ENCODE results near the gene XXYLT1. TPM values are rescaled to one million over a fixed set of nuclear protein-coding genes. Genes with fewer than 3 reads are reported as not detected.
A peak's percentile ranks its signal among the peaks of the same experiment; 100 is the strongest.

The XXYLT1 gene
- total and polyA plus RNA-seq, 9 of the 15 experiments (the other 6 are each of a cell fraction or from before 2014, with no cell fraction given), result 1.9 to 18.9 (median 15.0) TPM

DNA sequence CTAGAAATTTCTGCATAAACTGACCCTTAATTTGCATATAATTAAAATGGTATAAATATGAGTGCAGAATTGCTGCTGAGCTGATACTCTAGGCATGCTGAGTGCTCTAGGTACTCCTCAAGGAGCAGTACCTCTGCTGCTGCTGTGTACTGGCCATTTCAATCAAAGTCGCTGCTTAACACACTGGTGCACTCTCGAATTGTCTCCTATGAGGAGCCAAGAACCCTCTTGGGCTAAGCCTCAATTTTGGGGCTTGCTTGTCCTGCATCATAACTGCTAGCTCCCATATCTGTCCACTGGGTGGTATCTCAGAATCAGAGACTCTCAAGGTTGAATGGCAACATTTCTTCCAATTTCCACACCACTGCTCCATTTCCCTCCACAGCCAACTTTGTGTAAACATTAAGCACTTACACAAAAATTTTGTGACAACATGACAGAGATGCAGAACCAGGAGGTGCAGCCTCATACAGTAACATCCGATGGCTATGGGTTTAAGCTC is 82.5 kb downstream of the XXYLT1 start:
- ChIA-PET POLR2A (interaction anchor here (0.6 to 4.1 kb wide), 5 partner anchors 10 to 82 kb away, joined by 3 to 20 read pairs (median 4); no protein-coding TSS in a partner anchor), CTCF (ENCODE audit: low intra/inter-chr PET ratio) (no interaction called here)
- DNase-seq (ENCODE audit: extremely low read depth in 1 of 4, low spot score in 3 of 4) (peak in 1 of 4 experiments; percentile 38), ATAC-seq (peak; percentile 66), FAIRE-seq (peak; percentile 63)
- BruUV-seq (replicated peaks), result no TSS peak
- Histone ChIP-seq H3K36me3 (ENCODE audit: control insufficient read depth, insufficient read depth, low read length) (no peaks in the 10 kb centered on the region), H4K20me1 (replicated peaks; ENCODE audit: control insufficient read depth, insufficient read depth, low read length) (no peaks in the 10 kb centered on the region), H3K9me3 (replicated peaks; ENCODE audit: control insufficient read depth, insufficient read depth, low read depth, low read length) (peaks cover 6% of the 10 kb centered on the region), H3K27ac (ENCODE audit: extremely low read depth, low read depth, low read length) (no peak overlapping the region), H3K9ac (ENCODE audit: insufficient read depth in 1 of 2, low read depth in 2 of 2, low read length in 2 of 2) (no peak overlapping the region), H3K9me1 (ENCODE audit: control insufficient read depth, insufficient read depth, low read length) (no peaks in the 10 kb centered on the region), H3K27me3 (ENCODE audit: control insufficient read depth in 2 of 2, insufficient read depth in 2 of 2, low read length in 2 of 2) (no peaks in the 10 kb centered on the region), H3K4me3 (no peak overlapping the region), H3K4me1 (replicated peaks in 1 of 2; ENCODE audit: control insufficient read depth in 2 of 2, insufficient read depth in 2 of 2, low read length in 2 of 2) (peaks cover 8 to 28% of the 10 kb centered on the region in 2 experiments; a peak in 4 of 5 replicates), H3K79me2 (ENCODE audit: control insufficient read depth, insufficient read depth, low read length) (peaks cover 25% of the 10 kb centered on the region), H3K4me2 (ENCODE audit: insufficient read depth, low read length) (no peak overlapping the region; the same call in 1 of the 2 replicates), H2AFZ (ENCODE audit: low read depth, low read length) (no peak overlapping the region)
- in situ Hi-C loops (cut with MboI), result no loop called here
- intact Hi-C loops (cut with micrococcal nuclease), result loop anchor here (5.0 to 10.0 kb wide), 2 partner anchors 74 kb away; no protein-coding TSS in a partner anchor
- WGBS (ENCODE audit: insufficient coverage, low coverage, missing lambda C conversion rate), result 49% methylated on average over 3 of the region's 3 CpGs
- TF ChIP-seq TAF9B (IDR thresholded peaks at IDR 0.05; ENCODE audit: partially characterized antibody) (no peak), SP1 (CRISPR knock-in tag; IDR thresholded peaks at IDR 0.05) (0 out of 2 replicates have a peak, but pooled peaks have one; percentile 36), SMARCE1 (IDR thresholded peaks at IDR 0.05) (no peak), RAD21 (CRISPR knock-in tag; conservative IDR thresholded peaks at IDR 0.05 in 1 of 2, IDR thresholded peaks at IDR 0.05 in 1 of 2) (peak in 1 of 2 experiments; percentile 52; a peak in 2 of 4 replicates), KDM4B (IDR thresholded peaks at IDR 0.05; ENCODE audit: borderline replicate concordance in 2 of 2, low read depth in 1 of 2) (no peak)
- TF ChIP-seq, protein P1, sequence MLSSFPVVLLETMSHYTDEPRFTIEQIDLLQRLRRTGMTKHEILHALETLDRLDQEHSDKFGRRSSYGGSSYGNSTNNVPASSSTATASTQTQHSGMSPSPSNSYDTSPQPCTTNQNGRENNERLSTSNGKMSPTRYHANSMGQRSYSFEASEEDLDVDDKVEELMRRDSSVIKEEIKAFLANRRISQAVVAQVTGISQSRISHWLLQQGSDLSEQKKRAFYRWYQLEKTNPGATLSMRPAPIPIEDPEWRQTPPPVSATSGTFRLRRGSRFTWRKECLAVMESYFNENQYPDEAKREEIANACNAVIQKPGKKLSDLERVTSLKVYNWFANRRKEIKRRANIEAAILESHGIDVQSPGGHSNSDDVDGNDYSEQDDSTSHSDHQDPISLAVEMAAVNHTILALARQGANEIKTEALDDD (IDR thresholded peaks at IDR 0.05), result 0 out of 2 replicates have a peak, but pooled peaks have one; percentile 6
- TF ChIP-seq, protein P2, sequence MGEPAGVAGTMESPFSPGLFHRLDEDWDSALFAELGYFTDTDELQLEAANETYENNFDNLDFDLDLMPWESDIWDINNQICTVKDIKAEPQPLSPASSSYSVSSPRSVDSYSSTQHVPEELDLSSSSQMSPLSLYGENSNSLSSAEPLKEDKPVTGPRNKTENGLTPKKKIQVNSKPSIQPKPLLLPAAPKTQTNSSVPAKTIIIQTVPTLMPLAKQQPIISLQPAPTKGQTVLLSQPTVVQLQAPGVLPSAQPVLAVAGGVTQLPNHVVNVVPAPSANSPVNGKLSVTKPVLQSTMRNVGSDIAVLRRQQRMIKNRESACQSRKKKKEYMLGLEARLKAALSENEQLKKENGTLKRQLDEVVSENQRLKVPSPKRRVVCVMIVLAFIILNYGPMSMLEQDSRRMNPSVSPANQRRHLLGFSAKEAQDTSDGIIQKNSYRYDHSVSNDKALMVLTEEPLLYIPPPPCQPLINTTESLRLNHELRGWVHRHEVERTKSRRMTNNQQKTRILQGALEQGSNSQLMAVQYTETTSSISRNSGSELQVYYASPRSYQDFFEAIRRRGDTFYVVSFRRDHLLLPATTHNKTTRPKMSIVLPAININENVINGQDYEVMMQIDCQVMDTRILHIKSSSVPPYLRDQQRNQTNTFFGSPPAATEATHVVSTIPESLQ (CRISPR knock-in tag; IDR thresholded peaks at IDR 0.05), result 0 out of 2 replicates have a peak, but pooled peaks have one; percentile 24
- TF ChIP-seq, protein P3, sequence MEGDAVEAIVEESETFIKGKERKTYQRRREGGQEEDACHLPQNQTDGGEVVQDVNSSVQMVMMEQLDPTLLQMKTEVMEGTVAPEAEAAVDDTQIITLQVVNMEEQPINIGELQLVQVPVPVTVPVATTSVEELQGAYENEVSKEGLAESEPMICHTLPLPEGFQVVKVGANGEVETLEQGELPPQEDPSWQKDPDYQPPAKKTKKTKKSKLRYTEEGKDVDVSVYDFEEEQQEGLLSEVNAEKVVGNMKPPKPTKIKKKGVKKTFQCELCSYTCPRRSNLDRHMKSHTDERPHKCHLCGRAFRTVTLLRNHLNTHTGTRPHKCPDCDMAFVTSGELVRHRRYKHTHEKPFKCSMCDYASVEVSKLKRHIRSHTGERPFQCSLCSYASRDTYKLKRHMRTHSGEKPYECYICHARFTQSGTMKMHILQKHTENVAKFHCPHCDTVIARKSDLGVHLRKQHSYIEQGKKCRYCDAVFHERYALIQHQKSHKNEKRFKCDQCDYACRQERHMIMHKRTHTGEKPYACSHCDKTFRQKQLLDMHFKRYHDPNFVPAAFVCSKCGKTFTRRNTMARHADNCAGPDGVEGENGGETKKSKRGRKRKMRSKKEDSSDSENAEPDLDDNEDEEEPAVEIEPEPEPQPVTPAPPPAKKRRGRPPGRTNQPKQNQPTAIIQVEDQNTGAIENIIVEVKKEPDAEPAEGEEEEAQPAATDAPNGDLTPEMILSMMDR (IDR thresholded peaks at IDR 0.05 in 2 of 3, conservative IDR thresholded peaks at IDR 0.05 in 1 of 3; ENCODE audit: insufficient read depth in 2 of 3, low read depth in 1 of 3, low read length in 3 of 3), result peak; percentile 22 to 33 (median 29); a peak in 2 of 6 replicates

Data from K562 (cell line).